ENCODE measurements around the gene SHMT2.

The SHMT2 gene

GRCh38 chr12:57195611-57196371, 33.7 kb upstream of the SHMT2 start:
- DNase-seq: no peak
- in situ Hi-C loops (cut with MboI; ENCODE audit: low pct_unique_long_range_greater_than_20kb, low sequenced_read_pairs): no loop called here

GRCh38 chr12:57196439-57196838, 33.1 kb upstream of the SHMT2 start:
- DNase-seq: no peak
- in situ Hi-C loops (cut with MboI; ENCODE audit: low pct_unique_long_range_greater_than_20kb, low sequenced_read_pairs): no loop called here

- no peak for DNase-seq
- in situ Hi-C loops (cut with MboI; ENCODE audit: low pct_unique_long_range_greater_than_20kb, low sequenced_read_pairs): no loop called here
Measured at GRCh38 chr12:57196956-57197355, 32.6 kb upstream of the SHMT2 start.

GRCh38 chr12:57198329-57198728, 31.2 kb upstream of the SHMT2 start:
- in situ Hi-C loops (cut with MboI; ENCODE audit: low pct_unique_long_range_greater_than_20kb, low sequenced_read_pairs): no loop called here
- no peak for DNase-seq

- DNase-seq: no peak
- in situ Hi-C loops (cut with MboI; ENCODE audit: low pct_unique_long_range_greater_than_20kb, low sequenced_read_pairs): no loop called here
Measured at GRCh38 chr12:57199191-57199590, 30.3 kb upstream of the SHMT2 start.

GRCh38 chr12:57200497-57200896, 29.0 kb upstream of the SHMT2 start:
- in situ Hi-C loops (cut with MboI; ENCODE audit: low pct_unique_long_range_greater_than_20kb, low sequenced_read_pairs): no loop called here
- DNase-seq: no peak

GRCh38 chr12:57201219-57201618, 28.3 kb upstream of the SHMT2 start:
- in situ Hi-C loops (cut with MboI; ENCODE audit: low pct_unique_long_range_greater_than_20kb, low sequenced_read_pairs): no loop called here

GRCh38 chr12:57201631-57202030, 27.9 kb upstream of the SHMT2 start:
- DNase-seq: no peak
- in situ Hi-C loops (cut with MboI; ENCODE audit: low pct_unique_long_range_greater_than_20kb, low sequenced_read_pairs): no loop called here

More at GRCh38 chr12:57201219-57201618, 28.3 kb upstream of the SHMT2 start:
- DNase-seq: no peak

GRCh38 chr12:57202321-57202720, 27.2 kb upstream of the SHMT2 start:
- in situ Hi-C loops (cut with MboI; ENCODE audit: low pct_unique_long_range_greater_than_20kb, low sequenced_read_pairs): no loop called here
- DNase-seq: no peak

GRCh38 chr12:57203201-57203600, 26.3 kb upstream of the SHMT2 start:
- DNase-seq: no peak
- in situ Hi-C loops (cut with MboI; ENCODE audit: low pct_unique_long_range_greater_than_20kb, low sequenced_read_pairs): no loop called here

- in situ Hi-C loops (cut with MboI; ENCODE audit: low pct_unique_long_range_greater_than_20kb, low sequenced_read_pairs): no loop called here
- no peak for DNase-seq
Measured at GRCh38 chr12:57203791-57204190, 25.7 kb upstream of the SHMT2 start.

- no peak for DNase-seq
- in situ Hi-C loops (cut with MboI; ENCODE audit: low pct_unique_long_range_greater_than_20kb, low sequenced_read_pairs): no loop called here
Measured at GRCh38 chr12:57204454-57204853, 25.1 kb upstream of the SHMT2 start.

- in situ Hi-C loops (cut with MboI; ENCODE audit: low pct_unique_long_range_greater_than_20kb, low sequenced_read_pairs): no loop called here
- DNase-seq: no peak
Measured at GRCh38 chr12:57205186-57205585, 24.3 kb upstream of the SHMT2 start.

GRCh38 chr12:57205931-57206330, 23.6 kb upstream of the SHMT2 start:
- DNase-seq: no peak
- in situ Hi-C loops (cut with MboI; ENCODE audit: low pct_unique_long_range_greater_than_20kb, low sequenced_read_pairs): no loop called here

GRCh38 chr12:57207731-57208630, 21.5 kb upstream of the SHMT2 start:
- DNase-seq: no peak
- in situ Hi-C loops (cut with MboI; ENCODE audit: low pct_unique_long_range_greater_than_20kb, low sequenced_read_pairs): no loop called here

GRCh38 chr12:57208631-57209282, 20.8 kb upstream of the SHMT2 start:
- DNase-seq: no peak
- in situ Hi-C loops (cut with MboI; ENCODE audit: low pct_unique_long_range_greater_than_20kb, low sequenced_read_pairs): no loop called here

GRCh38 chr12:57209916-57210315, 19.6 kb upstream of the SHMT2 start:
- in situ Hi-C loops (cut with MboI; ENCODE audit: low pct_unique_long_range_greater_than_20kb, low sequenced_read_pairs): no loop called here
- DNase-seq: no peak

- in situ Hi-C loops (cut with MboI; ENCODE audit: low pct_unique_long_range_greater_than_20kb, low sequenced_read_pairs): no loop called here
- no peak for DNase-seq
Measured at GRCh38 chr12:57210461-57210860, 19.1 kb upstream of the SHMT2 start.

- no peak for DNase-seq
- in situ Hi-C loops (cut with MboI; ENCODE audit: low pct_unique_long_range_greater_than_20kb, low sequenced_read_pairs): no loop called here
Measured at GRCh38 chr12:57210926-57211692, 18.4 kb upstream of the SHMT2 start.
